Stomach (tissue), 4 donors: ENCODE measurements around the gene GAS2.

Experiments used
- CTCF ChIP-seq, 7 experiments: fragments of 450-650 bp in 4 of 7; fragments of 200-600 bp in 3 of 7; sonication (generic) in 3 of 7; IDR thresholded peaks; one replicate each; pipeline ENCODE4 v1.5.1; 2016 to 2019; ENCODE audit warnings: antibody characterized with exemption in 7 of 7, control low read depth in 2 of 7, mild to moderate bottlenecking in 1 of 7
- POLR2A ChIP-seq, 4 donors: fragments of 450-650 bp; IDR thresholded peaks; one replicate each; pipeline ENCODE4 v1.6.1; 2016; ENCODE audit warnings: antibody characterized with exemption in 4 of 4, control low read depth in 2 of 4, mild to moderate bottlenecking in 1 of 4, moderate library complexity in 1 of 4

- TF ChIP-seq CTCF (IDR thresholded peaks at IDR 0.05), result no peak
- TF ChIP-seq POLR2A (IDR thresholded peaks at IDR 0.05), result no peak
Observed at GRCh38 chr11:22671751-22672150, 5.3 kb downstream of the GAS2 start.
